Measurements from ENCODE around the gene TRAPPC3. TPM values are rescaled to one million over a fixed set of nuclear protein-coding genes. Genes with fewer than 3 reads are reported as not detected.

Gene TRAPPC3
- total RNA-seq, 1 donor from 2014 or later, result 95.9 TPM

GRCh38 chr1:36115931-36116330 lies 33.4 kb downstream of the TRAPPC3 start:
- no peak overlapping the region for H3K4me3 ChIP-seq (ENCODE audit: low read depth, low read length)
- no peak for TF ChIP-seq CTCF (conservative IDR thresholded peaks at IDR 0.05; ENCODE audit: low read depth, low read length)
- no peak for DNase-seq (ENCODE audit: low read depth)

GRCh38 chr1:36115200-36115669 lies 34.1 kb downstream of the TRAPPC3 start:
- DNase-seq (ENCODE audit: low read depth), result no peak
- H3K4me3 ChIP-seq (ENCODE audit: low read depth, low read length), result no peak overlapping the region

GRCh38 chr1:36114371-36114770 lies 34.9 kb downstream of the TRAPPC3 start:
- no peak for TF ChIP-seq CTCF (conservative IDR thresholded peaks at IDR 0.05; ENCODE audit: low read depth, low read length)
- no peak for DNase-seq (ENCODE audit: low read depth)
- H3K4me3 ChIP-seq (ENCODE audit: low read depth, low read length), result no peak overlapping the region

More at GRCh38 chr1:36115200-36115669, 34.1 kb downstream of the TRAPPC3 start:
- no peak for TF ChIP-seq CTCF (conservative IDR thresholded peaks at IDR 0.05; ENCODE audit: low read depth, low read length)

GRCh38 chr1:36112823-36113222 lies 36.5 kb downstream of the TRAPPC3 start:
- DNase-seq (ENCODE audit: low read depth), result no peak
- H3K4me3 ChIP-seq (ENCODE audit: low read depth, low read length), result no peak overlapping the region
- TF ChIP-seq CTCF (conservative IDR thresholded peaks at IDR 0.05; ENCODE audit: low read depth, low read length), result no peak

GRCh38 chr1:36111151-36111550 lies 38.1 kb downstream of the TRAPPC3 start:
- no peak overlapping the region for H3K4me3 ChIP-seq (ENCODE audit: low read depth, low read length)
- no peak for TF ChIP-seq CTCF (conservative IDR thresholded peaks at IDR 0.05; ENCODE audit: low read depth, low read length)
- DNase-seq (ENCODE audit: low read depth), result no peak

- no peak overlapping the region for H3K4me3 ChIP-seq (ENCODE audit: low read depth, low read length)
- TF ChIP-seq CTCF (conservative IDR thresholded peaks at IDR 0.05; ENCODE audit: low read depth, low read length), result no peak
- no peak for DNase-seq (ENCODE audit: low read depth)
These were observed 40.1 kb downstream of the TRAPPC3 start for GRCh38 chr1:36109041-36109679.

- TF ChIP-seq CTCF (conservative IDR thresholded peaks at IDR 0.05; ENCODE audit: low read depth, low read length), result no peak
- no peak overlapping the region for H3K4me3 ChIP-seq (ENCODE audit: low read depth, low read length)
- DNase-seq (ENCODE audit: low read depth), result no peak
These were observed 41.0 kb downstream of the TRAPPC3 start for GRCh38 chr1:36108314-36108713.

Measured in epithelial cell of proximal tubule (primary cell).